NCI-H146 treated with DMSO at 0.1 percent for 48 hours (cell line): ENCODE measurements around the gene ITPR1.
"Not testable (repeated sequence)": the region's sequence is repeated elsewhere in the genome, so short reads cannot be mapped to it uniquely, and the experiment has no call there.

ENCODE experiments used
- DNase-seq: peaks from one replicate; lab custom pipeline; 2025; ENCODE audit not compliant: unreplicated experiment; lab: John Stamatoyannopoulos, UW

Gene ITPR1

DNA sequence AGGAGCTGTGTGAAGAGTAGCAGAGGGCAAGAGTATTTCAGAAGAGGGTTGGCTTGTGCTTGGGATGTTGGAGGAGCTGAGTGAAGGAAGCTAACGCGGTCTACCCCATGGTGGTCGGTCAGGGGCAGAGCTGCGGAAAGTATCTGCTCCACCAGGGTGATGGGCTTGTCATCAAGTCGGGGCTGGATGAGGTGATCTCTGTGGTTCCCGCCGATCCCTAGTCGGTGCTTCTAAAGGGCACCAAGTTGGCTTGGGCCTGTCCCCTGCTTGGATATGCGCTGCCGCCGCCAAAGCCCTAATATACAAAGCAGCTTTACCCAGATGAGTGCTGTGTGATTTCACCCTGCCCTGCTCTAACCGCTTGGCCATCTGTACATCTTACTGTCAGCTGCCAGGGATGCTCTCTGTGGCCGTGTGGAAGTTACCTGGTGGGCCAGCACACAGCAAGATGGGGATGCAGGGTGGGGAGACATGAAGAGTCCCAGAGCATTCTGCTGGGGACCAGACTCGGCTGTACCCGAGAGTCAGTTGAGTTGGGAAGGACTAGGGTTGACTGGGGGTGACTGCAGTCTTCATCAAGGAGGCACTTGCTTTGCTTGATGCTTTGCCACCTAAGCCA is 260.0 kb downstream of the ITPR1 start:
- DNase-seq = no peak

DNA sequence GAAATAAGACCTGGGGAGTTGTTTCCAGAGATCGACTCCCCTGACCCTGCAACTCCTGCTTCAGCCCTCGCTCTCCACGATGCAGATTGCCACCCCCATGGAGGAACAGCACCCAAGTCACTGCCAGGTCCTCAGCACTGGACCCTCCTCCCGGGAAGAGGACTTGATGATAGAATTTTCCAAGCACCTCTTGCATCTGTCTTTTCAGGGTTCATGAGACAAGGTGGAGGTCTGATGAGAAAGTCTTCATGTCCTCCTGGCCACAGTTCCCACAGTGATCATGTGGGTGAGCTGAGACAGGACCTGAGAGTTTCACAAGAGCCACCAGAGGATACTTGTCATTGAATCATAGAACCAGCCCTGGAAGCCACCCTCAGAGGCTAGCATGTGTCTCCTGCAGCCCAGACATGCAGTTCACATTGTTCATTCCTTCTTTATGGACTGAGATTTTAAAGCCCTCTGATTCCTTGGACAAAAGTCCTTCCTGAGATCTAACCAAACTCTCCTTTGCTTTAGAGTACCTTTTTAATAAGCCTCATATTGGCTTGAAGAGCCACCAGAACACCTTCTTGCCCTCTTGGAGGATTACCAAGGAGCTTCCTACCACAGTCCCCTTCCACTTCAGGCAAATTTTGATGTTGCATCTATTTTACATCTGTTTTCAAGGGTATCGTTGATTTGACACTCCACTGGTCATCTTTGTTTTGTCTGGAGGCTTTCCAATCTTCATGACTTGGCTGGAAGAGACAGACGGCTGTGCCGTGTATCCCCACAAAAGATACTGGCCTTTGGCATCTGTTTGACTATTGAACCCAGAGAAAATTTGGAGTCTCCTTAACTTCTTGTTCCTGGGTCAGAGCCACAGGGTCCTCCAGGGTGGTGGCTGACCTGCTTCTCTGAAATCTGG is 261.3 kb downstream of the ITPR1 start:
- no peak for DNase-seq

- DNase-seq = no peak
Measured at GRCh38 chr3:4755566-4755965, 262.4 kb downstream of the ITPR1 start.

DNA sequence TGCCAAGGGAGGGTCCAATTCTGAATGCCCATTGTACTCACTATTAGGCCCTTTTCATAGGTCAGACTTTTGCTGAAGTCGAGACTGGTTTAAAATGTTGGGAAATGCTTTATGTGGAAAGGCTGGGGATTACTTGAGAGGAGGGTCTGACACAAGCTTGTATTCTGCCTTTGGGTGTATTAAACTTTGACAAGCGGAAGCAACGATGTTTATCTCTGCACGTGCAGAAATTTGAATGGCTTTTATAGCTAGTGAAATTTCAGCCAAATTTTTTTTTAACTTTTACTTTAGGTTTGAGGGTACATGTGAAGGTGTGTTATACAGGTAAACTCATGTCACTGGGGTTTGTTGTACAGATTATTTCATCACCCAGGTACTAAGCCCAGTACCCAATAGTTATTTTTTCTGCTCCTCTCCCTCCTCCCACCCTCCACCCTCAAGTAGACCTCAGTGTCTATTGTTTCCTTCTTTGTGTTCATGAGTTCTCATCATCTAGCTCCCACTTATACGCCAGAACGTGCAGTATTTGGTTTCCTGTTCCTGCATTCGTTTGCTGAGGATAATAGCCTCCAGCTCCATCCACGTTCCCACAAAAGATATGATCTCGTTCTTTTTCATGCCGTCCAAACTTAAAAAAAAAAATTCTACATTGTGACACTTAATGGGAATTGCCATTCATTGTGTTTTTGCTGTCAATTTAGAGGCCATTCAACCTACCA is 263.1 kb downstream of the ITPR1 start:
- no peak for DNase-seq

- no peak for DNase-seq
Measured at GRCh38 chr3:4756855-4757574, 263.9 kb downstream of the ITPR1 start.

DNA sequence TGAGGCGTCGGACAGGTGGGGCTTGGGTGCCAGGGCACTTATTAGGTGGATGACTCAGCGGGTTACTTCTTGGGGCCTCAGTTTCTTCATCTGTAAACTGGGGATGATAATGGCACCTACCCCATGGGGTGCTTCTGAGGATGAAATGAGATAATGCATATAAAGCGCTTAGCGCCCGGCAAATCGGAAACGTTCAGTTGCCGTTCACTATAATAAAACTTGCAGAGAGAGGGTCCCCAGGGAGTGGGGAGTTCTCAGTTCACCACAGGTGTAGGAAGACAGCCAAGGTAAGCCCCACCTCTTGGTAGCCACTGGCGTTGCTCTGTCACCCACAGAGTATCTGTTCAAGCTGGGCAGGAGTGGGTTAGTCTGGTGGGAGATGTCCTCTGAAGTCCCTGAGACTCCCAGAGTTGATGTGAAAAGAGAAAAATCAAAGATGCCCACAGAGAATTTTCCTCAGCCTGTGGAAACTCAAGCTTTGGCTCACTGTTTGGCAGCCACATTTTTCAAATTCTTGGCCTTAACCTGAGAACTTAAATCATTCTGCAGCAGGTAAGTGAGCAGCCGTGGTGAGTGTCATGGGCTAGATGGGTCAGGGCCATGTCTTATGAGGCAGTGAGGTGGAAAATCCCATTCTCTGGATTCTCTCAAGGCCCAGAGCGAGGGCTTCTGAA is 264.6 kb downstream of the ITPR1 start:
- DNase-seq = no peak

DNA sequence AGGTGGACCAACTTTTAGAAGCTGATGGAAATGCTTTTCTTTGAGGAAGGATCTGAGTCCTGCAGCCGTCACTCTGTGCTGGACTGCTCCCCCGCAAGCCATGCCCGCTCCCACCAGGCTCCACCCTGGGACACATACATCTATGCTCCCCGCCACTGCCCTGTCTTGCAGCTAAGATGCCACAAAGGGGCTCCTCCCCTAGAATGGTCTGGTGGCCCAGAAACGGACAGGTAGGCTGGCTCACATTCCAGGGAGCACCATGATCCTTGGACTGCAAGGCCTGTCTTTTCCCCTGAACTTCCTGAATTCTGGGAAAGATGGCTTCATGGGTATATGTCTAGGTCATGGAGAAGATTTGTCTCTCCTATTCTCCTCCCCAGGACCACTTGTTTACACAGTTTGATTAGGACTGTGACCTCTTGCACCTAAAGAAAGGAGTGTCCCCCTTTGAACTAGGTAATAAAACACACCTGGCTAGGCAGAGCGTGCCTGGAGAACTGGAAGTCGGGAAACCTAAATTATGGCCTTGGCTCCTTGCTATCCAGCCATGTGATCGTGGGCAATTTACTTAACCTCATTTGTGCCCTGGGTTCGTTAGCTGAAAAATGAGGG is 265.2 kb downstream of the ITPR1 start:
- no peak for DNase-seq

- no peak for DNase-seq
Measured at GRCh38 chr3:4758957-4759656, 266.0 kb downstream of the ITPR1 start.

DNA sequence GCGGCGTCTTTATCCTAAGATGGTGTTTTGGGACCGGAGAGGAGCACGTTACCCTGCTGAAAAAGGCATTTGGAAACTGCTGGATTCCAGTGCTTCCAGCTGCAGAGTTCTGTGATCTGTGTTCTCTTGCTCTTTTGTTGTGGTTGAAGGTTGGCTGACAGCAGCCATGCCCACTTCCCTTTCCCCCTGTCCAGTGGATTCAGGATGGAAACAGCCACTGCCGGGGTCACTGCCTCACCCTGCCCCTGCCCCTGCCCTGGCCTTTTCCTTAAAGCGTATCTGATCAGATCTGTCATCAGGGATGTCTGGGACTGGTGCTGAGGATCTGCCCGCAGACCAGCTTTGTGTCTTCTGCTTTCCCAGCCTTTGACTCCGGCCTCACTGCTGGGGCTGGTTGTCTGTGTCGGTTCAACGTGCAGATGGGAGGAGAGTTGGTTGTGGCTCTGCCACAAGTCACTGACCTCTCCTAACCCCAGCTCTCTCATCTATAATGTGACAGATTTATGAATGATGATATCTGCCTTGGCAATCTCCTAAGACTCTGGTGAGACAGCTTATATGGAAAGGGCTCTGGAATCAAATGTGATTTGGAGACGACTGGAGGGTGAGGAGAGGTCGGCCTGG is 266.7 kb downstream of the ITPR1 start:
- DNase-seq = no peak

GRCh38 chr3:4761759-4762158 is 268.6 kb downstream of the ITPR1 start:
- DNase-seq = no peak

- DNase-seq = not testable (repeated sequence)
Measured at GRCh38 chr3:4762481-4763230, 269.5 kb downstream of the ITPR1 start.

DNA sequence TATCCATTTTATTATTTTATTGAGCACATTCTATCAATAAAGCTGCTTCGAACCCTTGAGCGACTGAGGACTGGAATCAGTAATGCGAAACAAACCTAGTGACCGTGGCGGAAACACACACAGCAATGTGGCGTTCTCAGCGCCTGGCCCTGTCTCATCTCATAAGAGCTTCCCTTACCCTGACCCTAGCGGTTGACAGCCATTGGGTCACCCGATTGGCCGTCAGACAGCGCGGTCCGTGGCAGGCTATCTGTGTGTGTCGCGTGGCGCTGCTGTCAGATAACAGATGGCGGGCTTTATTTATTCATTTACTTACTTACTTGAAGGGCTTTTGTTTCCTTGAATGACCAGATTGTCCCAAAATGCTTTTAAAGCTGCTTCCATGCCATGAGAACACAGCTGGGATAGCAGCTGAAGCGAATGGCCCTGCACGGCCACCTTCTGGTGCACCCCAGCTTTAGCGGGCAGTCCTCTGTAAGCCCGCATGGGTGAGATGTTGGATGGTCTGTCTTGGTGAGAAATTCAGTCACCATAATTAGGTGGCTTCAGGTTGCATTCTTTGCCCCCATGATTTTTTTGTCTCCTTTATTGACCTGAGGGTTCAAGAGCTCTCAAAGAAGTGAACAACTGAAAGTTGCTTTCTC is 270.6 kb downstream of the ITPR1 start:
- DNase-seq = no peak

- no peak for DNase-seq
Measured at GRCh38 chr3:4765212-4765611, 272.1 kb downstream of the ITPR1 start.

- DNase-seq = no peak
Measured at GRCh38 chr3:4766263-4766662, 273.1 kb downstream of the ITPR1 start.

DNA sequence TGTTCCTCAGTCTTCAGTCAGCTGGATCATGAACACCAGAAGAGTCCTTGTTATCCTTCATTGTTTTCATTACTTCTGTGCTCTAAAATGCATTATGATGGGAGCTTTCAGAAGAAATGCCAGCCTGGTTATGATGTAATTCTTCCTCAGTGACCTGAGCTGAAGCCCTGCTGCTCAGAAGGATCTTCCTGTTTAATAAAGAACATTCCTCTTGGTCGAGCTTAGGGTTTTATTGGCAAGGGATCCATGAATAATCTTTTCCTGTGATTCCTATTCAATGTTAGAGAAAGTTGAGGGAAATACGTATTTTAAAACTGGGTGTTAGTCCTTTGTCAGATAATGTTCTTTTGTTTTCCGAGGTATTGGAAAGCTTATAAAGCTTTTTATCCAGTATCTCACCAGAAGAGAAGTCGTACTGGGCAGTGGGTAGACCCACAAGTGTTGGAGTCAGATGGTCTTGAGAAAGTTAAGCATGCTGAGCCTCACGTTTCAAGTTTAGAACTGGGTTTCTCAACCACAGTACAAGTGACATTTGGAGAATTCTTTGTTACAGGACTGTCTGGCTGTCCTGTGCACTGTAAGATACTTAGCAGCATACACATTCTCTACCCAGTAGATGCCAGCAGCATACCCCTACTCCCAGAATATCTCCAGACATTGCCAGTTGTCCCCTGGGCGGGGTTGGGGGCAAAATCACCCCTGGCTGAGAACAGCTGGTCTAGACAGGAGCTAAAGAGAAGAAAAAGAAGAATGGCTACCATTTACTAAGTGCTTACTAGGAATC is 273.8 kb downstream of the ITPR1 start:
- DNase-seq = no peak

DNA sequence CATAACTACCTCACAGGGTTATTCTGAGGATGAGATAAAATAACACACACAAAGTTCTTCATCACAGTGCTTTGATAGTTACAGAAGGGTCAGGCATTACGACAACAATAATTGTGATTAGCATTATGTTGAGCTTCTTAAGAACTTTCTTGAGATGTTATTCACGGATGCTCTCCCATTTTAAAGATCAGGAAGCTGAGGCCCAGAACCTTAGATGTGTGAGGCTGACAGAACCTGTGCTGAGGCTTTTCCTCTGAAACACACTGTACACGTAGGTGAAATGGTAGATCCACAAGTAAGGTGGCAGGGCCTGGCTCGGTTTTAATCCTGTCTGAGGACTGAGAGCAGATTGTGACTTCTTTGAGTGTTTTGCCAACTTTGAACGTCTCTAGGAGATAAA is 274.9 kb downstream of the ITPR1 start:
- no peak for DNase-seq

- DNase-seq = no peak
Measured at GRCh38 chr3:4768521-4768920, 275.4 kb downstream of the ITPR1 start.
